Activated naive CD8-positive, alpha-beta T cell (primary cell): ENCODE results near the gene TXNL1.
A peak's percentile ranks its signal among the peaks of the same experiment; 100 is the strongest.

Source experiments
- H3K27ac Mint-ChIP-seq: one replicate; pipeline ENCODE4 v1.8.0; 2021; ENCODE audit warnings: mixed read lengths
- H3K27me3 Mint-ChIP-seq: one replicate; pipeline ENCODE4 v1.8.0; 2021; ENCODE audit warnings: mixed read lengths
- H3K36me3 Mint-ChIP-seq: one replicate; pipeline ENCODE4 v1.8.0; 2021; ENCODE audit warnings: mixed read lengths
- H3K4me1 Mint-ChIP-seq: one replicate; pipeline ENCODE4 v1.8.0; 2021; ENCODE audit warnings: low read depth, mixed read lengths
- H3K4me3 Mint-ChIP-seq: one replicate; pipeline ENCODE4 v1.8.0; 2021; ENCODE audit warnings: mild to moderate bottlenecking, mixed read lengths
- H3K9me3 Mint-ChIP-seq: one replicate; pipeline ENCODE4 v1.8.0; 2021; ENCODE audit warnings: low read depth, mixed read lengths

The TXNL1 gene

DNA sequence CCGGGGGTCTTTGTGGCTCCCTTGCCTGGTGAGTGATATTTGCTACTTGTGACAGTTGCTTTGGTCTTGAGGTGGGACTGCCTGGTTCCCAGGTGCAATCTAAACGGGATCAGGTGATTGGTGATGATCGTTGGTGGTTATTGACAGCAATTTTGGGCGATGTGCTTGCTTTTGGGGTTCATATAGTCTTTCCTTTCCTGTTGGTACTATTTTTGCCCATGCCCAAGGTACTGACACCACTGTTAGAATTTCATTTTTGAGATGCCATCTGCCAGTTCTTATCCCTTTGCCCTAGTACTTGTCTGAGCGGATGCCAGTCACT is 13.3 kb upstream of the TXNL1 start:
- Mint-ChIP-seq H3K4me3 (peak overlapping the region; percentile 95), H3K27ac (peak overlapping the region; percentile 96), H3K27me3 (no peaks in the 10 kb centered on the region), H3K9me3 (peaks cover 7% of the 10 kb centered on the region), H3K36me3 (peaks cover 11% of the 10 kb centered on the region), H3K4me1 (peaks cover 58% of the 10 kb centered on the region)

DNA sequence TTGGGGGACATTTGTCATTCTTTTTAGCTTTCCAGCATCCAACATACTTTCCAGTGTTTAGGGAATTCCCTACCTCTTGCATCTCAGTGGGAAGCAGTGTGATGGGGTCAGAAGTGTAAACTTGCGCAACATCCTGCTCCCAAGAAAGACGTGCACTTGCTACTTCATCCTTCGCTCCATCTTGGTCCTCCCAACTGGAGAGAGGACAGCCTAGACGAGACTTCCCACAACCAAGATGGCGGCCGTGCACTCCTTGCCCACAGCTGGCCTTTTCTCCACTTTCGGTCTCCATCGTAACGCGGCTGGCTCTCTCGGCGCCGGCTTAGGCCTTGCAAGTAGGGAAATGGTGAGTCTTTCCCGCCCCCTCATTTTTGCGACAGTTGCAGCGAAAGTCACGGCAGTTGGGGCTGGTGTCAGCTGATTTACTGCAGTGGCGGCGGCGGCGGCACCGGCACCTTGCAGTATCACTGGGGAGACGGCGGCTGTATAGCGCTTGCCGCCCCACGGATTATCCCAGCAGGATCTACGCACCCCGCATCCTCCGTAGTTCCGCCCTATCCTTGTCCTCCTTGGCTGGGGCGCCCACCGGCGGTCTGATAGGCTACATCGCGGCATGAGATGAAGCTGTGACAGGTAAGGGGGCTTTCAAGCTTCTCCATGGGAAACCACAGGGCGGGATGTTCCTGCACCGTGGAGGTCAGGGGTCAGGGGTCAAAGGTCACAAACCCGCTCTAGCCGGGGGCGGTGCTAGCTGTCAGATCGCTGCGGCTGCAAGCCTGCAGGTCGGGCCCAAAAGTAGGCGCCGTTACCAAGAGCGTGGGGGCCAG is 12.8 kb upstream of the TXNL1 start, which contains the start of gene WDR7:
Gene WDR7 (plus strand): TSS at position 416 of the 827 bp plus-strand sequence. CDS start 21,157 bp downstream, outside the sequence.
- H3K27ac Mint-ChIP-seq, result peak within 1 kb of the TSS; percentile 96
- peaks cover 7% of the 10 kb centered on the region for H3K9me3 Mint-ChIP-seq
- H3K27me3 Mint-ChIP-seq, result no peaks in the 10 kb centered on the region
- H3K36me3 Mint-ChIP-seq, result peaks cover 12% of the 10 kb centered on the region
- H3K4me1 Mint-ChIP-seq, result peaks cover 58% of the 10 kb centered on the region
- H3K4me3 Mint-ChIP-seq, result peak within 1 kb of the TSS; percentile 95

GRCh38 chr18:56649996-56650395 is 11.6 kb upstream of the TXNL1 start:
- H3K9me3 Mint-ChIP-seq, result peaks cover 7% of the 10 kb centered on the region
- H3K4me1 Mint-ChIP-seq, result peaks cover 46% of the 10 kb centered on the region
- no peak overlapping the region for H3K27ac Mint-ChIP-seq
- peak overlapping the region; percentile 95 for H3K4me3 Mint-ChIP-seq
- H3K36me3 Mint-ChIP-seq, result peaks cover 12% of the 10 kb centered on the region
- no peaks in the 10 kb centered on the region for H3K27me3 Mint-ChIP-seq

GRCh38 chr18:56647951-56648893 is 9.8 kb upstream of the TXNL1 start:
- peaks cover 9% of the 10 kb centered on the region for H3K36me3 Mint-ChIP-seq

GRCh38 chr18:56647071-56647470 is 8.7 kb upstream of the TXNL1 start:
- no peak overlapping the region for H3K27ac Mint-ChIP-seq
- no peaks in the 10 kb centered on the region for H3K27me3 Mint-ChIP-seq
- H3K4me3 Mint-ChIP-seq, result no peak overlapping the region
- peaks cover 9% of the 10 kb centered on the region for H3K36me3 Mint-ChIP-seq
- H3K9me3 Mint-ChIP-seq, result no peaks in the 10 kb centered on the region
- H3K4me1 Mint-ChIP-seq, result peaks cover 19% of the 10 kb centered on the region

More at GRCh38 chr18:56647951-56648893, 9.8 kb upstream of the TXNL1 start:
- Mint-ChIP-seq H3K27me3 (no peaks in the 10 kb centered on the region), H3K4me3 (no peak overlapping the region), H3K9me3 (no peaks in the 10 kb centered on the region), H3K27ac (no peak overlapping the region), H3K4me1 (peaks cover 29% of the 10 kb centered on the region)

- H3K4me1 Mint-ChIP-seq, result peaks cover 9% of the 10 kb centered on the region
- no peak overlapping the region for H3K27ac Mint-ChIP-seq
- H3K36me3 Mint-ChIP-seq, result peaks cover 6% of the 10 kb centered on the region
These were observed 7.1 kb upstream of the TXNL1 start for GRCh38 chr18:56645415-56646016.

DNA sequence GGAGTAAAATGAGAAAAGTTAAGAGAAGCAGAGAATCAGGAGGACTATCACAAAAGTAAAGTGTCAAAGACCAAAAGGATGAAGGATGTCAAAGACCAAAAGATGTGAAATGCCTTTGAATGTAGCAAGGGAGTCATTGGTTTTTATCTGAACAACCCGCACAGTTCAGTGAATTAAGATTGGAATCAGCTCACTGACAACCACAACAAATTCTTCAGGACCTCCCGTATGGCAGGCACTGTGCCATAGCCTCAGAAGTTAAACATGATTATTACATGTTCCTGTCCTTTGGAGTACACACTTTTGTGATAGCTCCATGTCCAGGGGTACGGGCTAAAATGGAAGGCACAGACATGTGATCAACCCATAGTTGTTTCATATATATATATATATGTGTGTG is 5.0 kb upstream of the TXNL1 start:
- H3K27ac Mint-ChIP-seq, result no peak overlapping the region
- H3K4me3 Mint-ChIP-seq, result no peak overlapping the region
- no peaks in the 10 kb centered on the region for H3K27me3 Mint-ChIP-seq
- H3K4me1 Mint-ChIP-seq, result peaks cover 12% of the 10 kb centered on the region
- no peaks in the 10 kb centered on the region for H3K9me3 Mint-ChIP-seq
- peaks cover 6% of the 10 kb centered on the region for H3K36me3 Mint-ChIP-seq

More at GRCh38 chr18:56645415-56646016, 7.1 kb upstream of the TXNL1 start:
- no peak overlapping the region for H3K4me3 Mint-ChIP-seq
- H3K27me3 Mint-ChIP-seq, result no peaks in the 10 kb centered on the region
- H3K9me3 Mint-ChIP-seq, result no peaks in the 10 kb centered on the region

- Mint-ChIP-seq H3K4me3 (no peak overlapping the region), H3K36me3 (peaks cover 4% of the 10 kb centered on the region), H3K4me1 (peaks cover 17% of the 10 kb centered on the region), H3K27me3 (no peaks in the 10 kb centered on the region), H3K27ac (no peak overlapping the region), H3K9me3 (no peaks in the 10 kb centered on the region)
These were observed 3.4 kb upstream of the TXNL1 start for GRCh38 chr18:56641714-56642337.

DNA sequence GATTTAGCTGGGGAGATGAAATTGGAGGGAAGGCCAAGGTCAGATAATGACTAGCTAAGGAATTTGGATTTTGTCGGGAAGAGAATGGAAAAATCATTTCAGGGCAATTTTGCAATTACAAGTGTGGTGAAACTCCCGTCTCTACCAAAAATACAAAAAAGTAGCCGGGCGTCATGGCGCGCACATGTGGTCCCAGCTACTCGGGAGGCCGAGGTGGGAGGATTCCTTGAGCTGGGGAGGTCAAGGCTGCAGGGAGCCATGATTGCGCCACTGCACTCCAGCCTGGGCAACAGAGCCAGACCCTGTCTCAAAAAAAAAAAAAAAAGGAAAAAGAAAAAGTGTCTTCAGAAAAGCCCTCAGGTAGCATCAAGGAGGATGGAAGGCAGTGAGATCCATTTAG is 1.2 kb upstream of the TXNL1 start:
- Mint-ChIP-seq H3K4me1 (peaks cover 38% of the 10 kb centered on the region), H3K27ac (peak overlapping the region; percentile 94), H3K4me3 (peak overlapping the region; percentile 100), H3K9me3 (no peaks in the 10 kb centered on the region), H3K27me3 (no peaks in the 10 kb centered on the region), H3K36me3 (peaks cover 6% of the 10 kb centered on the region)

- no peaks in the 10 kb centered on the region for H3K27me3 Mint-ChIP-seq
- peaks cover 8% of the 10 kb centered on the region for H3K36me3 Mint-ChIP-seq
- H3K9me3 Mint-ChIP-seq, result no peaks in the 10 kb centered on the region
- H3K27ac Mint-ChIP-seq, result peak overlapping the region; percentile 94
- peaks cover 42% of the 10 kb centered on the region for H3K4me1 Mint-ChIP-seq
- H3K4me3 Mint-ChIP-seq, result peak overlapping the region; percentile 100
These were observed 651 bp upstream of the TXNL1 start for GRCh38 chr18:56639104-56639381.

GRCh38 chr18:56637711-56638231 is 621 bp downstream of the TXNL1 start:
- H3K27me3 Mint-ChIP-seq, result no peaks in the 10 kb centered on the region
- H3K27ac Mint-ChIP-seq, result peak overlapping the region; percentile 94
- no peaks in the 10 kb centered on the region for H3K9me3 Mint-ChIP-seq
- H3K4me1 Mint-ChIP-seq, result peaks cover 49% of the 10 kb centered on the region
- peak overlapping the region; percentile 100 for H3K4me3 Mint-ChIP-seq
- peaks cover 9% of the 10 kb centered on the region for H3K36me3 Mint-ChIP-seq

- peaks cover 54% of the 10 kb centered on the region for H3K4me1 Mint-ChIP-seq
- H3K27ac Mint-ChIP-seq, result peak overlapping the region; percentile 94
- H3K36me3 Mint-ChIP-seq, result peaks cover 12% of the 10 kb centered on the region
- H3K27me3 Mint-ChIP-seq, result no peaks in the 10 kb centered on the region
- peak overlapping the region; percentile 100 for H3K4me3 Mint-ChIP-seq
- no peaks in the 10 kb centered on the region for H3K9me3 Mint-ChIP-seq
These were observed 1.2 kb downstream of the TXNL1 start for GRCh38 chr18:56637176-56637575.

DNA sequence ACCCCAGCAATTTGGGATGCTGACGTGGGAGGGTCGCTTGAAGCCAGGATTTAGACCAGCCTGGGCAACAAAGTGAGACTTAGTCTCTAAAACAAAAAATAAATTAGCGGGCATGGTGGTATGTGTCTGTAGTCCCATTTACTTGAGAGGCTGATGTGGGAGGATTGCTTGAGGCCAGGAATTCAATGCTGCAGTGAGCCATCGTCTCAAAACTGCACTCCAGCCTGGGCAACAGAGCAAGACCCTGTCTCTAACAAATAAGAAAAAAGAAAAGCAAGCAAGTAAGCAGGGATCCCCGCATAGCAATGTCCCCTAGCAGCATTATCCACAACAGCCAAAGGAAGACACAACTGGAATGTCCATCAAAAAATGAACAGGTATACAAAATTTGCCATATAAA is 3.4 kb downstream of the TXNL1 start:
- peaks cover 72% of the 10 kb centered on the region for H3K4me1 Mint-ChIP-seq
- no peaks in the 10 kb centered on the region for H3K9me3 Mint-ChIP-seq
- peaks cover 22% of the 10 kb centered on the region for H3K36me3 Mint-ChIP-seq
- H3K27me3 Mint-ChIP-seq, result no peaks in the 10 kb centered on the region
- H3K4me3 Mint-ChIP-seq, result peak overlapping the region; percentile 72
- H3K27ac Mint-ChIP-seq, result no peak overlapping the region
